Inflammatory macrophage treated with lipopolysaccharide for 1 hour (primary cell): Measurements from ENCODE around the gene LGALS1.
"Not testable (repeated sequence)": the region's sequence is repeated elsewhere in the genome, so short reads cannot be mapped to it uniquely, and the experiment has no call there.

Experiments used
- DNase-seq, 2 donors: peaks; one replicate each; pipeline ENCODE4 v3.0.0-alpha.2; 2020 to 2022

LGALS1 gene

GRCh38 chr22:37639771-37640590 is 35.5 kb upstream of the LGALS1 start:
- DNase-seq: peak; percentile 35 to 48

GRCh38 chr22:37640591-37641560 is 34.6 kb upstream of the LGALS1 start:
- no peak for DNase-seq

GRCh38 chr22:37641561-37641949 is 33.9 kb upstream of the LGALS1 start:
- DNase-seq: no peak

GRCh38 chr22:37643225-37643847 is 32.1 kb upstream of the LGALS1 start:
- peak; percentile 49 to 97 for DNase-seq

- DNase-seq: no peak
These were observed 28.1 kb upstream of the LGALS1 start for GRCh38 chr22:37647317-37647716.

GRCh38 chr22:37647928-37648327 is 27.5 kb upstream of the LGALS1 start:
- no peak for DNase-seq

- DNase-seq: no peak
These were observed 24.8 kb upstream of the LGALS1 start for GRCh38 chr22:37650463-37651136.

GRCh38 chr22:37654563-37655251 is 20.7 kb upstream of the LGALS1 start:
- no peak for DNase-seq

GRCh38 chr22:37655252-37655563 is 20.2 kb upstream of the LGALS1 start:
- DNase-seq: no peak

GRCh38 chr22:37656583-37656982 is 18.9 kb upstream of the LGALS1 start:
- not testable (repeated sequence) for DNase-seq

- no peak for DNase-seq
These were observed 17.8 kb upstream of the LGALS1 start for GRCh38 chr22:37657590-37658132.

GRCh38 chr22:37658133-37659065 is 17.0 kb upstream of the LGALS1 start, which contains the start of gene PDXP:
Gene PDXP, plus strand, starts transcription at chr22:37658723. Its CDS starts 60 bp downstream, at chr22:37658783.
- DNase-seq: peak; percentile 97 to 99

GRCh38 chr22:37659066-37659896 is 16.2 kb upstream of the LGALS1 start:
- DNase-seq: no peak

GRCh38 chr22:37659897-37660708 is 15.3 kb upstream of the LGALS1 start:
- no peak for DNase-seq

GRCh38 chr22:37660709-37661045 is 14.8 kb upstream of the LGALS1 start:
- DNase-seq: no peak

GRCh38 chr22:37661160-37661924 is 14.1 kb upstream of the LGALS1 start:
- DNase-seq: no peak

- peak; percentile 47 to 68 for DNase-seq
These were observed 13.4 kb upstream of the LGALS1 start for GRCh38 chr22:37662039-37662438.

- no peak for DNase-seq
These were observed 11.8 kb upstream of the LGALS1 start for GRCh38 chr22:37663521-37664140.
